GM23338 (cell line): ENCODE measurements around the gene INSRR. TPM values are rescaled to one million over a fixed set of nuclear protein-coding genes. Genes with fewer than 3 reads are reported as not detected.

Experiments used
- ATAC-seq: fragments of 200-7000 bp; cut with Tn5 transposase; 3 replicates; pipeline ENCODE4 v1.9.1; 2020
- DNase-seq: peaks from one replicate; pipeline ENCODE4 v3.0.0-alpha.2; 2015; ENCODE audit warnings: low spot score
- H2AFZ ChIP-seq: fragments of 200-600 bp; sonication (generic); 2 replicates; pipeline ENCODE4 v1.8.0; 2016; ENCODE audit warnings: antibody characterized with exemption, mild to moderate bottlenecking, moderate library complexity
- H3F3A ChIP-seq: fragments of 200-600 bp; sonication (generic); replicated peaks from 2 replicates; pipeline ENCODE4 v1.8.0; 2017; ENCODE audit warnings: antibody characterized with exemption, mixed run types, low read depth
- H3K27ac ChIP-seq: fragments of 200-600 bp; sonication (generic); 2 replicates; pipeline ENCODE4 v1.6.1; 2016; ENCODE audit warnings: low read depth
- H3K27me3 ChIP-seq: fragments of 200-600 bp; sonication (generic); 2 replicates; pipeline ENCODE4 v1.8.0; 2016; ENCODE audit warnings: mild to moderate bottlenecking, mixed run types, moderate library complexity; ENCODE audit not compliant: insufficient read depth
- H3K36me3 ChIP-seq: fragments of 200-600 bp; sonication (generic); 2 replicates; pipeline ENCODE4 v1.8.0; 2016; ENCODE audit warnings: mild to moderate bottlenecking; ENCODE audit not compliant: insufficient read depth
- H3K4me1 ChIP-seq: fragments of 200-600 bp; sonication (generic); 2 replicates; pipeline ENCODE4 v1.8.0; 2016; ENCODE audit warnings: mild to moderate bottlenecking, moderate library complexity; ENCODE audit not compliant: insufficient read depth
- H3K4me2 ChIP-seq: fragments of 200-600 bp; sonication (generic); 2 replicates; pipeline ENCODE4 v1.7.1; 2017; ENCODE audit warnings: mixed run types
- H3K4me3 ChIP-seq: fragments of 200-600 bp; sonication (generic); 2 replicates; pipeline ENCODE4 v1.6.1; 2016; ENCODE audit warnings: mixed run types
- H3K79me2 ChIP-seq: fragments of 200-600 bp; sonication (generic); replicated peaks from 2 replicates; pipeline ENCODE4 v1.8.0; 2017; ENCODE audit warnings: mild to moderate bottlenecking; ENCODE audit not compliant: insufficient read depth
- H3K9me2 ChIP-seq: fragments of 200-600 bp; sonication (generic); 2 replicates; pipeline ENCODE4 v1.8.0; 2017; ENCODE audit not compliant: insufficient read depth
- H4K20me1 ChIP-seq: fragments of 200-600 bp; sonication (generic); replicated peaks from 2 replicates; pipeline ENCODE4 v1.8.0; 2017; ENCODE audit warnings: mild to moderate bottlenecking; ENCODE audit not compliant: insufficient read depth
- H3K27ac Mint-ChIP-seq: 2 replicates; pipeline ENCODE4 v1.8.0; 2020; ENCODE audit warnings: inconsistent platforms, mild to moderate bottlenecking, moderate library complexity, mixed read lengths
- H3K27me3 Mint-ChIP-seq: 3 replicates; pipeline ENCODE4 v1.8.0; 2022; ENCODE audit warnings: low read depth, mild to moderate bottlenecking, moderate library complexity, mixed read lengths, inconsistent platforms; ENCODE audit not compliant: insufficient read depth, poor library complexity
- H3K36me3 Mint-ChIP-seq: 3 replicates; pipeline ENCODE4 v1.8.0; 2021; ENCODE audit warnings: low read depth, mild to moderate bottlenecking, inconsistent platforms, moderate library complexity, mixed read lengths
- H3K4me1 Mint-ChIP-seq: 3 replicates; pipeline ENCODE4 v1.8.0; 2020; ENCODE audit warnings: mild to moderate bottlenecking, inconsistent platforms, mixed read lengths
- H3K4me3 Mint-ChIP-seq: 3 replicates; pipeline ENCODE4 v1.8.0; 2021; ENCODE audit warnings: moderate library complexity, mild to moderate bottlenecking, inconsistent platforms, mixed read lengths
- H3K9me3 Mint-ChIP-seq: 3 replicates; pipeline ENCODE4 v1.8.0; 2020; ENCODE audit warnings: moderate library complexity, mild to moderate bottlenecking, inconsistent platforms, mixed read lengths
- CREB1 ChIP-seq: fragments of 250-450 bp; sonication (Bioruptor Pico); IDR thresholded peaks from 2 replicates; pipeline ENCODE4 v1.5.0; 2020; ENCODE audit warnings: low read depth, mild to moderate bottlenecking, moderate library complexity
- EZH2 ChIP-seq: fragments of 200-600 bp; sonication (generic); IDR thresholded peaks from one replicate; pipeline ENCODE4 v1.8.0; 2017; ENCODE audit warnings: antibody characterized with exemption, mild to moderate bottlenecking, low read depth; ENCODE audit not compliant: unreplicated experiment
- EZH2phosphoT487 ChIP-seq: fragments of 200-600 bp; sonication (generic); IDR thresholded peaks from one replicate; pipeline ENCODE4 v1.8.1; 2018; ENCODE audit warnings: antibody characterized with exemption; ENCODE audit not compliant: unreplicated experiment
- NANOG ChIP-seq: IDR thresholded peaks from 2 replicates; pipeline ENCODE4 v1.6.1; 2016; ENCODE audit warnings: antibody characterized with exemption, borderline replicate concordance
- POLR2AphosphoS5 ChIP-seq: IDR thresholded peaks from 2 replicates; pipeline ENCODE4 v1.6.1; 2016; ENCODE audit warnings: antibody characterized with exemption, low read depth
- ZNF331 ChIP-seq: fragments of 250-450 bp; sonication (Bioruptor Pico); IDR thresholded peaks from 2 replicates; pipeline ENCODE4 v1.5.0; 2020; ENCODE audit warnings: low read depth, mild to moderate bottlenecking, moderate library complexity
- long read RNA-seq: library from polyadenylated mRNA; unstranded; transcript quantifications from one replicate; pipeline ENCODE4 v2.0.0, GENCODE V29; 2020; ENCODE audit not compliant: unreplicated experiment
- polyA plus RNA-seq: library from polyadenylated mRNA; unstranded; fragments of >200 nt; fragmentation: Nextera tagmentation; extraction: Ambion mirVana; gene quantifications from 2 replicates; pipeline ENCODE4 v1.2.1, GENCODE V29; 2016
- total RNA-seq: library from RNA; depleted of rRNA; stranded (reverse); fragments of >200 nt; shearing (Covaris generic); gene quantifications from 2 replicates; pipeline ENCODE4 v1.2.3, GENCODE V29; 2014; rRNA removed
- TF ChIP-seq, protein P1 (sequence below): IDR thresholded peaks from one replicate; pipeline ENCODE4 v1.6.1; 2018; ENCODE audit warnings: antibody characterized with exemption; ENCODE audit not compliant: unreplicated experiment
- TF ChIP-seq, protein P2 (sequence below), 2 experiments: fragments of 200-600 bp in 1 of 2; sonication (generic) in 1 of 2; conservative IDR thresholded peaks; 2 replicates each; pipeline versions ENCODE4 v1.5.1 to v1.6.1; 2016 to 2017; ENCODE audit warnings: antibody characterized with exemption in 2 of 2, low read depth in 2 of 2, mild to moderate bottlenecking in 2 of 2, moderate library complexity in 1 of 2
- TF ChIP-seq, protein P3 (sequence below): IDR thresholded peaks from 2 replicates; pipeline ENCODE4 v1.6.1; 2016; ENCODE audit warnings: antibody characterized with exemption

Gene INSRR
- total RNA-seq, result not detected in 2 replicates
- not detected in 2 replicates for polyA plus RNA-seq
- long read RNA-seq, result 0 reads

DNA sequence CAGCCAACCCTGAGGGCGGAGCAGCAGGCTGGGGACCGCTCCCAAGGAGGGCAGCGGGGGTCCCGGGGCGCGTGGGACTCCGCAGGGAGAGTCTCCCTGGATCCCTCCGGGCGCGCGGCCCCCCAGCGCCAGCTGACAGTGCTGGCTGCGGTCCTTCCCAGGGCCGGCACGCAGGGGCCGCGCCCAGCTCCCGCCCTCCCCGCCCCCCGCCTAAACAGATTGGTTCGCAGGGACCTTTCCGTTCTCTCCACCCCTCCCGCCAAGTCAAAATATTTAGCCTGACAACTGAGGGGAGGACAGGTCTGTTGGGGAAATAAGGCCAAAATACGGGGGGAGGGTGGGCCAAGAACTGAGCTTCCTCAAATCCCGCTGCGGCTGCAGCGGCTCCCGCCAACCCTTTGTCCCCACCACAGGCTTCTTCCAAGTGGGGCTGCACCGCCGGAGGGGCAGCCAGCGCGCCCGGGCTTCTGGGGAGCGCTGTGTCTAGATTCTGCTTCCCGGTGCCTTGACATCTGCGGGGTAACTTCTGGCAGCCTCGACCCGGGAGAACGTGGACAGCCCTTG is at the start of gene INSRR:
TSS of gene INSRR (minus strand) at position 159 of the 564 bp plus-strand sequence. CDS start 496 bp downstream, outside the sequence.
- Histone ChIP-seq H3K4me3 (peak within 1 kb of the TSS; percentile 82), H3K4me1 (peaks cover 12% of the 10 kb centered on the region; the same call in 1 of the 2 replicates), H3K4me2 (peak within 1 kb of the TSS; percentile 93), H4K20me1 (peaks cover 5% of the 10 kb centered on the region; the same call in 1 of the 2 replicates), H2AFZ (peak within 1 kb of the TSS; percentile 90), H3K9me2 (no peaks in the 10 kb centered on the region), H3K27me3 (peaks cover 99% of the 10 kb centered on the region), H3K36me3 (no peaks in the 10 kb centered on the region), H3K79me2 (no peaks in the 10 kb centered on the region), H3F3A (0 out of 2 replicates have a peak, but pooled peaks cover 3% of the 10 kb centered on the region), H3K27ac (no peak within 1 kb of the TSS)
- H3K27me3 Mint-ChIP-seq, result peaks cover 71% of the 10 kb centered on the region
- DNase-seq, result peak; percentile 62
- TF ChIP-seq EZH2 (peak; percentile 94), EZH2phosphoT487 (peak; percentile 88), POLR2AphosphoS5 (no peak)
- TF ChIP-seq, protein P1, sequence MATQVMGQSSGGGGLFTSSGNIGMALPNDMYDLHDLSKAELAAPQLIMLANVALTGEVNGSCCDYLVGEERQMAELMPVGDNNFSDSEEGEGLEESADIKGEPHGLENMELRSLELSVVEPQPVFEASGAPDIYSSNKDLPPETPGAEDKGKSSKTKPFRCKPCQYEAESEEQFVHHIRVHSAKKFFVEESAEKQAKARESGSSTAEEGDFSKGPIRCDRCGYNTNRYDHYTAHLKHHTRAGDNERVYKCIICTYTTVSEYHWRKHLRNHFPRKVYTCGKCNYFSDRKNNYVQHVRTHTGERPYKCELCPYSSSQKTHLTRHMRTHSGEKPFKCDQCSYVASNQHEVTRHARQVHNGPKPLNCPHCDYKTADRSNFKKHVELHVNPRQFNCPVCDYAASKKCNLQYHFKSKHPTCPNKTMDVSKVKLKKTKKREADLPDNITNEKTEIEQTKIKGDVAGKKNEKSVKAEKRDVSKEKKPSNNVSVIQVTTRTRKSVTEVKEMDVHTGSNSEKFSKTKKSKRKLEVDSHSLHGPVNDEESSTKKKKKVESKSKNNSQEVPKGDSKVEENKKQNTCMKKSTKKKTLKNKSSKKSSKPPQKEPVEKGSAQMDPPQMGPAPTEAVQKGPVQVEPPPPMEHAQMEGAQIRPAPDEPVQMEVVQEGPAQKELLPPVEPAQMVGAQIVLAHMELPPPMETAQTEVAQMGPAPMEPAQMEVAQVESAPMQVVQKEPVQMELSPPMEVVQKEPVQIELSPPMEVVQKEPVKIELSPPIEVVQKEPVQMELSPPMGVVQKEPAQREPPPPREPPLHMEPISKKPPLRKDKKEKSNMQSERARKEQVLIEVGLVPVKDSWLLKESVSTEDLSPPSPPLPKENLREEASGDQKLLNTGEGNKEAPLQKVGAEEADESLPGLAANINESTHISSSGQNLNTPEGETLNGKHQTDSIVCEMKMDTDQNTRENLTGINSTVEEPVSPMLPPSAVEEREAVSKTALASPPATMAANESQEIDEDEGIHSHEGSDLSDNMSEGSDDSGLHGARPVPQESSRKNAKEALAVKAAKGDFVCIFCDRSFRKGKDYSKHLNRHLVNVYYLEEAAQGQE, result no peak
- TF ChIP-seq, protein P2, sequence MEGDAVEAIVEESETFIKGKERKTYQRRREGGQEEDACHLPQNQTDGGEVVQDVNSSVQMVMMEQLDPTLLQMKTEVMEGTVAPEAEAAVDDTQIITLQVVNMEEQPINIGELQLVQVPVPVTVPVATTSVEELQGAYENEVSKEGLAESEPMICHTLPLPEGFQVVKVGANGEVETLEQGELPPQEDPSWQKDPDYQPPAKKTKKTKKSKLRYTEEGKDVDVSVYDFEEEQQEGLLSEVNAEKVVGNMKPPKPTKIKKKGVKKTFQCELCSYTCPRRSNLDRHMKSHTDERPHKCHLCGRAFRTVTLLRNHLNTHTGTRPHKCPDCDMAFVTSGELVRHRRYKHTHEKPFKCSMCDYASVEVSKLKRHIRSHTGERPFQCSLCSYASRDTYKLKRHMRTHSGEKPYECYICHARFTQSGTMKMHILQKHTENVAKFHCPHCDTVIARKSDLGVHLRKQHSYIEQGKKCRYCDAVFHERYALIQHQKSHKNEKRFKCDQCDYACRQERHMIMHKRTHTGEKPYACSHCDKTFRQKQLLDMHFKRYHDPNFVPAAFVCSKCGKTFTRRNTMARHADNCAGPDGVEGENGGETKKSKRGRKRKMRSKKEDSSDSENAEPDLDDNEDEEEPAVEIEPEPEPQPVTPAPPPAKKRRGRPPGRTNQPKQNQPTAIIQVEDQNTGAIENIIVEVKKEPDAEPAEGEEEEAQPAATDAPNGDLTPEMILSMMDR (conservative IDR thresholded peaks at IDR 0.05; ENCODE audit: low read depth in 2 of 2), result no peak
- TF ChIP-seq, protein P3, sequence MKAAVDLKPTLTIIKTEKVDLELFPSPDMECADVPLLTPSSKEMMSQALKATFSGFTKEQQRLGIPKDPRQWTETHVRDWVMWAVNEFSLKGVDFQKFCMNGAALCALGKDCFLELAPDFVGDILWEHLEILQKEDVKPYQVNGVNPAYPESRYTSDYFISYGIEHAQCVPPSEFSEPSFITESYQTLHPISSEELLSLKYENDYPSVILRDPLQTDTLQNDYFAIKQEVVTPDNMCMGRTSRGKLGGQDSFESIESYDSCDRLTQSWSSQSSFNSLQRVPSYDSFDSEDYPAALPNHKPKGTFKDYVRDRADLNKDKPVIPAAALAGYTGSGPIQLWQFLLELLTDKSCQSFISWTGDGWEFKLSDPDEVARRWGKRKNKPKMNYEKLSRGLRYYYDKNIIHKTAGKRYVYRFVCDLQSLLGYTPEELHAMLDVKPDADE, result no peak
- H3K9me3 Mint-ChIP-seq, result peaks cover 3% of the 10 kb centered on the region; the same call in 2 of the 3 replicates
- H3K27ac Mint-ChIP-seq, result no peak within 1 kb of the TSS
- H3K36me3 Mint-ChIP-seq, result no peaks in the 10 kb centered on the region
- ATAC-seq, result peak; percentile 17
- peak within 1 kb of the TSS; percentile 83 for H3K4me3 Mint-ChIP-seq
- H3K4me1 Mint-ChIP-seq, result peaks cover 25% of the 10 kb centered on the region

- TF ChIP-seq NANOG (no peak), EZH2phosphoT487 (no peak), CREB1 (CRISPR knock-in tag) (no peak), ZNF331 (no peak)
- TF ChIP-seq, protein P2 (conservative IDR thresholded peaks at IDR 0.05; ENCODE audit: low read depth in 2 of 2), result no peak
- TF ChIP-seq, protein P1, result no peak
- Mint-ChIP-seq H3K27ac (no peak overlapping the region), H3K4me1 (peaks cover 12% of the 10 kb centered on the region; the same call in 2 of the 3 replicates), H3K27me3 (peaks cover 25% of the 10 kb centered on the region), H3K9me3 (no peaks in the 10 kb centered on the region), H3K36me3 (no peaks in the 10 kb centered on the region), H3K4me3 (no peak overlapping the region)
- Histone ChIP-seq H4K20me1 (no peaks in the 10 kb centered on the region; the same call in 1 of the 2 replicates), H3K27ac (no peak overlapping the region), H3K79me2 (no peaks in the 10 kb centered on the region), H3K27me3 (peaks cover 20% of the 10 kb centered on the region; the same call in 1 of the 2 replicates), H3K36me3 (no peaks in the 10 kb centered on the region), H2AFZ (no peak overlapping the region), H3K4me2 (no peak overlapping the region), H3F3A (no peaks in the 10 kb centered on the region; the same call in 1 of the 2 replicates), H3K4me1 (peaks cover 6% of the 10 kb centered on the region), H3K9me2 (no peaks in the 10 kb centered on the region), H3K4me3 (no peak overlapping the region)
- no peak for DNase-seq
- no peak for ATAC-seq
Measured at GRCh38 chr1:156908541-156908940, 49.6 kb upstream of the INSRR start.
